Neural progenitor cell (in vitro differentiated cells): ENCODE measurements around the gene ARHGAP8.

ENCODE experiments used
- EZH2 ChIP-seq: fragments of 200-600 bp; sonication (generic); IDR thresholded peaks from 2 replicates; pipeline ENCODE4 v1.6.1; 2017; ENCODE audit warnings: antibody characterized with exemption, mild to moderate bottlenecking, moderate library complexity
- EZH2phosphoT487 ChIP-seq: fragments of 200-600 bp; sonication (generic); IDR thresholded peaks from 2 replicates; pipeline ENCODE4 v1.6.1; 2017; ENCODE audit warnings: antibody characterized with exemption
- TF ChIP-seq, protein P1 (sequence below): fragments of 200-600 bp; sonication (generic); IDR thresholded peaks from 2 replicates; pipeline ENCODE4 v1.5.1; 2017; ENCODE audit warnings: antibody characterized with exemption, mild to moderate bottlenecking

DNA sequence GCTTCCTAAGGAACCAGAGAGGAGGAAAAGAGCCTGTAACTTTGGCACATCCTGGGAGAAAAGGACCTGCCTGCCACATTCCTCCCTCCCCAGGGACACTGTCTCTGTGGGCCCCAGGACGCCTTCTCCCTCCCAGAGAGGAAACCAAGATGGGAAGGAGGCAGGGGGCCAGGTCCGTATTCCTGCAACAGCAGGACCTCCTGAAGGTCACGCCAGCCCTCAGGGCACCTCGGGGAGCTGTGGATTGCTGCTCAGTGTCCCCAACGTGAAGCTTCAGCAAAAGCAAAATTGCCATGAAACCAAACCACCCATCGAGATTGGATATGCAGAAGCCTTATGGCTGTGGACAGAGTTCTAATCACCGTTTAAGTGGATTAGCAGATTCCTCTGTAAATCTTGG lies 86.7 kb downstream of the ARHGAP8 start:
- TF ChIP-seq, protein P1, sequence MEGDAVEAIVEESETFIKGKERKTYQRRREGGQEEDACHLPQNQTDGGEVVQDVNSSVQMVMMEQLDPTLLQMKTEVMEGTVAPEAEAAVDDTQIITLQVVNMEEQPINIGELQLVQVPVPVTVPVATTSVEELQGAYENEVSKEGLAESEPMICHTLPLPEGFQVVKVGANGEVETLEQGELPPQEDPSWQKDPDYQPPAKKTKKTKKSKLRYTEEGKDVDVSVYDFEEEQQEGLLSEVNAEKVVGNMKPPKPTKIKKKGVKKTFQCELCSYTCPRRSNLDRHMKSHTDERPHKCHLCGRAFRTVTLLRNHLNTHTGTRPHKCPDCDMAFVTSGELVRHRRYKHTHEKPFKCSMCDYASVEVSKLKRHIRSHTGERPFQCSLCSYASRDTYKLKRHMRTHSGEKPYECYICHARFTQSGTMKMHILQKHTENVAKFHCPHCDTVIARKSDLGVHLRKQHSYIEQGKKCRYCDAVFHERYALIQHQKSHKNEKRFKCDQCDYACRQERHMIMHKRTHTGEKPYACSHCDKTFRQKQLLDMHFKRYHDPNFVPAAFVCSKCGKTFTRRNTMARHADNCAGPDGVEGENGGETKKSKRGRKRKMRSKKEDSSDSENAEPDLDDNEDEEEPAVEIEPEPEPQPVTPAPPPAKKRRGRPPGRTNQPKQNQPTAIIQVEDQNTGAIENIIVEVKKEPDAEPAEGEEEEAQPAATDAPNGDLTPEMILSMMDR, result no peak
- TF ChIP-seq EZH2phosphoT487 (no peak), EZH2 (no peak)
